DMS114 treated with DMSO at 0.1 percent for 48 hours (cell line): ENCODE measurements around the gene DDX23.
A peak's percentile ranks its signal among the peaks of the same experiment; 100 is the strongest.
"Not testable (repeated sequence)": the region's sequence is repeated elsewhere in the genome, so short reads cannot be mapped to it uniquely, and the experiment has no call there.

Experiments used
- DNase-seq: peaks from one replicate; lab custom pipeline; 2025; ENCODE audit not compliant: unreplicated experiment; lab: John Stamatoyannopoulos, UW

DDX23 gene

GRCh38 chr12:48863291-48863690 is 11.3 kb upstream of the DDX23 start:
- DNase-seq: no peak

GRCh38 chr12:48862760-48863159 is 10.8 kb upstream of the DDX23 start:
- DNase-seq: no peak

GRCh38 chr12:48861111-48861510 is 9.1 kb upstream of the DDX23 start:
- DNase-seq: no peak

DNA sequence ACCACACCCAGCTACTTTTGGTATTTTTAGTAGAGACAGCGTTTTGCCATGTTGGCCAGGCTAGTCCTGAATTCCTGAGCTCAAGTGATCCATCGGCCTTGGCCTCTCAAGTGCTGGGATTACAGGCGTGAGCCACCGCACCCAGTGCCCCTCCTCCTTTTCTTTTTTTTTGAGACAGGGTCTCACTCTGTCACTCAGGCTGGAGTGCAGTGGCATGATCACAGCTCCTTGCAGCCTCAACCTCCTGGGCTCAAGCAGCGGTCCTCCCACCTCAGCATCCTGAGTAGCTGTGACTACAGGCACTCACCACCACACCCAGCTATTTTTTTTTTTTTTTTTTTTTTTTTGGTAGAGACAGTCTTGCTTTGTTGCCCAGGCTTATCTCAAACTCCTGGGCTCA is 8.3 kb upstream of the DDX23 start:
- not testable (repeated sequence) for DNase-seq

DNA sequence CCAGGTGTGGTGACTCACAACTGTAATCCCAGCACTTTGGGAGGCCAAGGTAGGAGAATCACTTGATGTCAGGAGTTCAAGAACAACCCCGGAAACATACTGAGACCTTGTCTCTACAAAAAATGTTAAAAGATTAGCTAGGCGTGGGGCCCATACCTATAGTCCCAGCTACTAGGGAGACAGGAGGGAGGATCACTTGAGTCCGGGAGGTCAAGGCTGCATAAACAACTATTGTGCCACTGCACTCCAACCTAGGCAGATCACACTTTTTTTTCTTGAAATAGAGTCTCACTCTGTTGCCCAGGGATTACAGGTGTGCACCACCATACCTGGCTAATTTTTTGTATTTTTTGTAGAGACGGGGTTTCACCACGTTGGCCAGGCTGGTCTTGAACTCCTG is 7.6 kb upstream of the DDX23 start:
- no peak for DNase-seq

GRCh38 chr12:48858043-48858442 is 6.1 kb upstream of the DDX23 start:
- DNase-seq: no peak

DNA sequence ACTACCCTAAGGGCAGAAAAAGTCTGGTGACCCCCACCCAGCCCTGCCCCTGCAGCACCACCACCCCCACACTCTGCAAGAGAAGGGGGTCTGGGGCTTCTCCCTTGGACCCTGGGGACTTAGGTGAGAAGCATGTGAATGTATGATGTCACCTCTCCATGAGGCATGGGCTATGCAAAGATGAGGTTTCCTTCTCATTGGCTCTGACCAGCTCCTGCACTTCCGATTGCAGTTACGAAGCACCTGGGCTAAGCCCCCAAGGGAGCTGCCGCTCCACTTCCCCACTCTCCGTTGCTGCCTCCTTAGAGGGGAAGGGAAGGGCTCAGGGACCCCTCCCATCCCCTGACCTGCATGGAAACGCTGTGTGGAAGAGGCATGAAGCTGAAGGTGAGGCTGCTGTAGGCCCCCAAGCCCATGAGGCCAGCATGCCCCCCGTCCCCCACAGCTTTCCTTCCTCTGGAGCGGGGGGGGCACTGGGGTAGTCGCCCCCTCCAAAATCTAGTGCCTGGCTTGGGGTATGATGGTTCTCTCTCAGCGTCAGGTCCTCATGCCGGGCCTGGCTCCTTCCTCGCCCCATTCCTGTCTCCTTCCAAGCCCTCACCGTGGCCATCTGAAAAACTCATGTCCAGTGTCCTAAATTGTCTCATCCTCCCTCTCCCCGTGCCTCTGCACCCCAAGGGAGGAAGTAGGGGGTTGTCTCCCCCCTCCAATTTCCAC is 5.5 kb upstream of the DDX23 start:
- no peak for DNase-seq

- no peak for DNase-seq
Observed at GRCh38 chr12:48856379-48856778, 4.4 kb upstream of the DDX23 start.

DNA sequence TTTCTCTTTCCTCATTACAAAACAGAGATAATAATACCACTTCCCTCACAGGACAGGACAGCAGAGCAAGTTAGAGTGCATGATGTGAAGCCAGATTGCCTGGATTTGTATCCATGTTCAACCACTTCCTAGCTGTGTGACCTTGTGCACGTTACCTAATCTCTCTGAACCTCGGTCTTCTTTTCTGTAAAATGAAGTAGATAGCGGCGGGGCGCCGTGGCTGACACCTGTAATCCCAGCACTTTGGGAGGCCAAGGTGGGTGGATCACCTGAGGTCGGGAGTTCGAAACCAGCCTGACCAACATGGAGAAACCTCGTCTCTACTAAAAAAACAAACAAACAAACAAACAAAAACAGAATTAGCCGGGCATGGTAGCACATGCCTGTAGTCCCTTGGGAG is 3.0 kb upstream of the DDX23 start:
- DNase-seq: not testable (repeated sequence)

- DNase-seq: no peak
Observed at GRCh38 chr12:48854488-48854887, 2.5 kb upstream of the DDX23 start.

DNA sequence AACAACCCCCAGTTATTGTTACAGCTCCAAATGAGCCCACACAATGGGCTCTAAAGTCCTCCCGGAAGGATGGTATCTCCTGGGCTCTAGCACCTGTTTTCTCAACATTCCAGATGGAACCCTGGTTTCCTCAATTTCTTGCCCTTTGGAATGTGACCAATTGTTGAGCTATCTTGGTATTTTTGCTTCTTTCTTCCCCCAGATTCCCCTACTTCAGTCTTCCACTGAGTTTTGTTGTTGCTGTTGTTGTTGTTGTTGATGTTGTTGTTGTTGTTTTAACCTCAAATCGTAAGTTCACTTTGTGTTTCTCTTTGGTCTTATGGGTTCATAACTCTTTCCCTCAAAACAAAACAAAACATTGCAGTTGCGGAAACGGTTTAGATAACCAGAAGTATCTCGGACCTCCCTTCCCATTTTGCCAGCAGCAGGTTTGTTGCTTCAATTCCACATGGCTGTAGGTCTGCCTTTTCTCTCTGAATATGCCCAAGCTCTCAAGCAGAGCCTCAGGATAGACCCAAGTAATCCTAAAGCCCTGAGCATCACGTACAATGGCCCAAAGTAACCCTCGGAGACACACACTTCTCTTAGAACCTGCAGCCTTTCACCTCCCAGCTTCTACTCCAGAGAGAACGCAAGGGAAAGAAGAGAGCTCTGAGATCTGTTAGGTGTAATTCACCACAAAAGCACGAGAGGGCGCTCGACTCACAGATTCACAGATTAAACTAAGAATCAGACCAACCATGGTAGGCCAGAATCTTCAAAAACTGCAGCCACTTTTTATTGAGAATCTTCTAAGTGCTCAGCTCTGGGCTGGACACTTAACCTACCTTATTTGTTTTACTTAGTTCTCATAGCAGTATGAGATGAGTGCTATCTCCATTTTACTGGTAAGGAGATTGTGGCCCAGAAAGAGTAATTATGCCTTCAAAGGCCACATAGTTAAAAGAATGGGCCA is 1.0 kb upstream of the DDX23 start:
- DNase-seq: peak; percentile 84

- DNase-seq: not testable (repeated sequence)
Observed at GRCh38 chr12:48842021-48842420, 9.9 kb downstream of the DDX23 start.

- no peak for DNase-seq
Observed at GRCh38 chr12:48838048-48838447, 13.9 kb downstream of the DDX23 start.

DNA sequence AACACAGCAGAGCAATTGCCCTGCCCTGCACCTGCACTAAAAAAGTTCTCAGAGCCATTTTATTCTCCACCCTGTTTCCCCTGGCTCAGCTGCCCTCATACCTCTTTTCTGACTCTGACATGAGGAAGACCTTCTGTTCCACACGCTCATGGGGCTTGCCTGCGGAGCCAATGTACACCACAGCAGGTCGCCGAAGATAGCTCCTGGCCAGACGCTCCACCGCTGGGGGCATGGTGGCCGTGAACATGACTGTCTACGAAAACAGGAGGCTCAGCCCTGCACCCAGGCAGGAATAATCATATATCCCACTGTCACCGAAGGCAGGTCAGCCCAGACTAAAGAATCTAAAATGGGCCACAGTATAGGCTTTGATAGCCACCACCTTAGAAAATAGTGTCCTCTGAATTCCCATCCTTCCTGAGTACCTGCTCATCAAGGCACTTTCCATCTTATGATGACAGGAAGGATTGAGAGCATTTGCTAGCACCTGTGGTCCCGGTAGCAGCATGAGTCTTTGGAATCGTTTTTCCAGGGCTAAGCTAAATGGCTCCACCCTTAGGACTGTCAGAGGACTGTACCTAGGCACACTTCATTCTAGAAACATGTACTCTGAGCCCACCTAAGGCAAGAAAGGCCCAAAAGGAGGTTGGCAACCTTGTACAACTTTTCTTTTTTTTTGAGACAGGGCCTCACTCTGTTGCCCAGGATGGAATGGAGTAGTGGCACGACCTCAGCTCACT is 19.5 kb downstream of the DDX23 start:
- no peak for DNase-seq

DNA sequence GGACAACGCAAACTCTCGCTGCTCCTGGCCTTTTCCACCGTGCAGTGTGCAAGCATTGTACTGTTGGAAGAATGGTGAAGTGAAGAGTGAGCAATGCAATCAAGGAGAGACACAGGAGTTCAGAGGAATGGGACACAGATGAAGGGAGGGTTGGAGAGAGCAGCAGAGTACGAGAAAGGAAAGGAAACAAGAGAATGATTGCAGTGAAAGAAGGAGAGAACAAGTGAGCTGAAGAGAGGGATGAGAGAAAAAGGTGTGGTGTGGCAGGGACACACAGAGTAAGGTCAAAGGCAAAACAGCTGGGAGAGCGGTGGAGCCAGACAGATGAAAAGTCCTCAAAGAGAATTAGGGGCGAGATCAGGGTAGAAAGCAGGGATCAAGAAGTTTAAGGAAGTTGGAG is 20.7 kb downstream of the DDX23 start:
- DNase-seq: no peak

GRCh38 chr12:48828841-48829575 is 23.0 kb downstream of the DDX23 start:
- no peak for DNase-seq

GRCh38 chr12:48828293-48828692 is 23.7 kb downstream of the DDX23 start:
- DNase-seq: no peak

- DNase-seq: no peak
Observed at GRCh38 chr12:48827513-48828096, 24.4 kb downstream of the DDX23 start.

- no peak for DNase-seq
Observed at GRCh38 chr12:48827026-48827425, 24.9 kb downstream of the DDX23 start.

GRCh38 chr12:48826209-48826855 is 25.6 kb downstream of the DDX23 start:
- no peak for DNase-seq
